Uterus (tissue), 4 donors: ENCODE data around the gene SSH2. TPM values are rescaled to one million over a fixed set of nuclear protein-coding genes. Genes with fewer than 3 reads are reported as not detected.
"Not testable (repeated sequence)": the region's sequence is repeated elsewhere in the genome, so short reads cannot be mapped to it uniquely, and the experiment has no call there.

ENCODE experiments used
- DNase-seq, 2 donors: peaks; one replicate each; pipeline ENCODE4 v3.0.0-alpha.2; 2019 to 2020
- H3K27ac ChIP-seq, 2 donors: fragments of 200-600 bp; sonication (generic); 1 replicate in 1 of 2; 2 replicates in 1 of 2; pipeline ENCODE4 v1.5.1; 2016 to 2018
- H3K27me3 ChIP-seq, 2 donors: fragments of 200-600 bp; sonication (generic); one replicate each; pipeline ENCODE4 v1.5.1; 2018 to 2019; ENCODE audit warnings: control low read depth in 1 of 2
- H3K36me3 ChIP-seq, 2 donors: fragments of 200-600 bp; sonication (generic); one replicate each; pipeline ENCODE4 v1.5.1; 2019; ENCODE audit warnings: control low read depth in 1 of 2
- H3K4me1 ChIP-seq, 2 donors: fragments of 200-600 bp; sonication (generic); one replicate each; pipeline ENCODE4 v1.5.1; 2018 to 2019; ENCODE audit warnings: control low read depth in 1 of 2
- H3K4me3 ChIP-seq, 2 donors: fragments of 200-600 bp; sonication (generic); 1 replicate in 1 of 2; 2 replicates in 1 of 2; pipeline ENCODE4 v1.5.1; 2018 to 2019; ENCODE audit warnings: mild to moderate bottlenecking in 1 of 2
- H3K9me3 ChIP-seq, 2 donors: fragments of 200-600 bp; sonication (generic); one replicate each; pipeline ENCODE4 v1.5.1; 2019; ENCODE audit warnings: control low read depth in 1 of 2
- CTCF ChIP-seq, 4 experiments: fragments of 200-600 bp in 2 of 4; fragments of 450-650 bp in 2 of 4; sonication (generic) in 2 of 4; IDR thresholded peaks; one replicate each; pipeline ENCODE4 v1.5.1; 2016 to 2019; ENCODE audit warnings: antibody characterized with exemption in 4 of 4, mild to moderate bottlenecking in 2 of 4, moderate library complexity in 1 of 4
- POLR2A ChIP-seq, 2 donors: fragments of 450-650 bp; IDR thresholded peaks; one replicate each; pipeline ENCODE4 v1.6.1; 2016; ENCODE audit warnings: antibody characterized with exemption in 2 of 2, mild to moderate bottlenecking in 1 of 2, moderate library complexity in 1 of 2
- intact Hi-C: fragments of 100-400 bp; cut with DNase I; formaldehyde crosslinking; loops from one replicate; pipeline ENCODE4 v1.15.1; 2023; ENCODE audit warnings: low total_unique reads
- total RNA-seq, 4 donors: library from RNA; depleted of rRNA in 3 of 4; stranded (reverse); fragments of >200 nt in 3 of 4; gene quantifications; one replicate each; pipeline versions ENCODE4 v1.1.0 to v1.2.4, GENCODE V29; 2014 to 2023
- donor health status: DM: yes; HTN: yes; CAD: no.

SSH2 gene
- total RNA-seq, 4 donors from 2014 or later = 6.9 to 36.9 (median 11.5) TPM

DNA sequence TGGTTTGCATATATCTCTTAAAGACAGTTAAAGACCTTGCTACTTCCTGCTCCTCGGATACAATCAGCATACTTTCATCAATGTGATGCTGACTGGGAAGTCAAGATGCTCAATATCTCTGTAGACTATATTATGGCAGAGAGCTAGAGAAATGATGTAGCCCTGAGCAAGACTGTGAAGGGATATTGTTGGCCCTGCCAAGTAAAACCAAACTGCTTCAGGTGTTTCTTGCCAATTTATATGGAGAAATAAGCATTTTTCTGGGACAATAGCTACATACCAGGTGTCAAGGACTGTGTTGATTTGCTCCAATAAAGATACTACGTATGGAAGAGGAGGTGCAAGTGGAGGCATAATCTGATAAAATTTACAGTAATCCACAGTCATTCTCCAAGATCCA, 6.7 kb upstream of the SSH2 start:
- no peak for DNase-seq
- intact Hi-C loops = no loop called here
- H3K36me3 ChIP-seq = no peaks in the 10 kb centered on the region
- no peaks in the 10 kb centered on the region for H3K27me3 ChIP-seq
- no peak overlapping the region for H3K4me3 ChIP-seq
- TF ChIP-seq POLR2A (IDR thresholded peaks at IDR 0.05) (no peak), CTCF (IDR thresholded peaks at IDR 0.05) (no peak)
- H3K27ac ChIP-seq = no peak overlapping the region
- no peaks in the 10 kb centered on the region for H3K9me3 ChIP-seq
- no peaks in the 10 kb centered on the region for H3K4me1 ChIP-seq

- H3K4me3 ChIP-seq, DNase-seq, H3K27ac ChIP-seq, H3K9me3 ChIP-seq, H3K4me1 ChIP-seq, H3K36me3 ChIP-seq, H3K27me3 ChIP-seq, intact Hi-C loops: not testable (repeated sequence)
Measured at GRCh38 chr17:29935909-29936308, 5.9 kb upstream of the SSH2 start.

GRCh38 chr17:29933379-29933778, 3.4 kb upstream of the SSH2 start:
- Histone ChIP-seq H3K36me3 (no peaks in the 10 kb centered on the region), H3K4me1 (no peaks in the 10 kb centered on the region), H3K27me3 (no peaks in the 10 kb centered on the region), H3K4me3 (no peak overlapping the region), H3K9me3 (no peaks in the 10 kb centered on the region), H3K27ac (no peak overlapping the region)
- TF ChIP-seq CTCF (IDR thresholded peaks at IDR 0.05) = no peak
- no peak for TF ChIP-seq POLR2A (IDR thresholded peaks at IDR 0.05)
- no peak for DNase-seq
- intact Hi-C loops = no loop called here

DNA sequence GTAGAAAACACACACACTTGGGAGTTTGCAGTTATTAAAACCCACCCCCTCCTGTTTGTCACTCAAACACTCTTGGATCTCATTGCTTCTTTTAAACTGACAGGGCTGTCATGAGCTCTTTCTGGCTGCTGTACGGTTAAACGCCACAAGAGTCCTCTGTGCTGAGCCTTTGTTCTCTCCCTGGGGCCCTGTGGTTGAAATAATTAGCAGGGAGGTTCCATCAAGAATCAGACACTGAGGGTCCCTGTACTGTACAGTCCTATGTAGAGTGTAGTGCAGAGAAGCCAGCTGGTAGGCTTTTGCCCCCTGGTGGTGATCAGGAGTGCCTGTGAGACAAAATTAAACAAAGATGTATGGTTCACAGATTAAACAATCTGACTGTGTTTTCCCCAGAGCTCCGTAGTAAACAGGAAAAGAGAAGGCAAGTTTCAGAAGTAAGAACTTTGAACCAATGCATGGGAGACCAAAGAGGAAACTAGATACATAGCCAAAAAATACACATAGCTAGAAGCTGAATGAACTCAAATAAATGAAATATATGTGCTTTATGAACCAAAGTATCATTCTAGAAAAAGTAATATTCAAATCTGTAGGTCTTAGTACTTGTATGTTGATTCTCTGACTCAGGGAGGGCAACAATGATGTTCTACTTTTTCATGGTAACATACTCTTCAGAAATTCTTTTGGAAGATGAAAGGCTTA, 1.4 kb upstream of the SSH2 start:
- Histone ChIP-seq H3K27ac (no peak overlapping the region), H3K9me3 (no peaks in the 10 kb centered on the region), H3K4me3 (peak overlapping the region in 1 of 2 donors; percentile 85), H3K4me1 (no peaks in the 10 kb centered on the region), H3K36me3 (no peaks in the 10 kb centered on the region), H3K27me3 (no peaks in the 10 kb centered on the region)
- DNase-seq = peak; percentile 37 to 67
- intact Hi-C loops = no loop called here
- peak; percentile 85 to 88 (median 88) for TF ChIP-seq CTCF (IDR thresholded peaks at IDR 0.05)
- no peak for TF ChIP-seq POLR2A (IDR thresholded peaks at IDR 0.05)

DNA sequence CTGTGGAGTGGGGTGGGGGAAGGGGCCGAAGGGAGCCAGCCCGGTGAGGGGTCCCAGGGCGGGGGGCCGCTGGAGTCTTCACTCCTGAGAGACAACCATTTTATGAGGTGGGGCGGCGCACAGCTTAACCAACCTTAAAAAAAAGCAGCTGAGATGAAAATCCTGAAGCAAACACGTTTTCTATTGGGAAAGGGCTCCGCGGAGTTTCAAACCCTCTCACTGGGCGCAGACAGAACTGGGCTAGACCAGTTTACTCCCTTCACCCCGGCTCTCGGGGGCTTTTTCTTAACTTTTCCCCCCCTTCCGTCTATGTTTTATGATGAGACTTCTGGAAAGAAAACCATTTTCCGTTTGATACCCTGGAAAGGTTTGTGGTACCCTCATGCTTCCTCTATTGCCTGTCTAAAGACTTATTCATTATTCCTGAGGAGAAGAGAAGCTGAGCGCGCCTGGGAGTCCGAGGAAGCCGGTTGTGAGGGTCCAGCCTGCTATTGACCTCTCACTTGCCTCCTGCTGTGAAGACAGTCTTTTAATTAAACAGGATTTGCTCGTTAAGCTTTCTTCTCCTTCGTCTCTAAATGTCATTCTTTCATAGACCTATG, 482 bp upstream of the SSH2 start:
- Histone ChIP-seq H3K9me3 (no peaks in the 10 kb centered on the region), H3K4me3 (peak overlapping the region; percentile 85 to 90), H3K36me3 (no peaks in the 10 kb centered on the region), H3K27me3 (no peaks in the 10 kb centered on the region), H3K4me1 (no peaks in the 10 kb centered on the region), H3K27ac (peak overlapping the region; percentile 83 to 85)
- intact Hi-C loops = no loop called here
- TF ChIP-seq CTCF (IDR thresholded peaks at IDR 0.05) (no peak), POLR2A (IDR thresholded peaks at IDR 0.05) (no peak)
- no peak for DNase-seq
